ENCODE data around the gene CFDP1. TPM values are rescaled to one million over a fixed set of nuclear protein-coding genes. Genes with fewer than 3 reads are reported as not detected.

The CFDP1 gene
- total and polyA plus RNA-seq, 11 donors: 17.7 to 60.6 (median 25.3) TPM

DNA sequence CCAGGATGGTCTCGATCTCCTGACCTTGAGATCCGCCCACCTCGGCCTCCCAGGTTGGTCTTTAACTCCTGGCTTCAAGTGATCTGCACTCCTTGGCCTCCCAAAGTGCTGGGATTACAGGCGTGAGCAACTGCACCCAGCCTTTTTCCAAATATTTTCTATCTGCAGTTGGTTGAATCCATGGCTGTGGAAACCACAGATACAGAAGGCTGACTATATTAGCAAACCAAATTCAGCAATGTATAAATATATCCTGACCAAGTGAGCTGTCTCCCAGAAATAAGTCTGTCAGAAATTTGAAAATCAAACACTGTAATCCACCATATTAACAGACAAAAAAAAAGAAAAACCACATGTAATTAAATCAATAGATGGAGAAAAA is 9.6 kb downstream of the CFDP1 start:
- Histone ChIP-seq H3K27me3 (no peaks in the 10 kb centered on the region), H3K9me3 (no peaks in the 10 kb centered on the region), H3K4me3 (no peak overlapping the region), H3K36me3 (no peaks in the 10 kb centered on the region), H3K27ac (peak overlapping the region in 5 of 12 donors; percentile 12 to 39 (median 25)), H3K4me1 (peaks cover 0 to 37% (median 24%) of the 10 kb centered on the region in 12 donors)
- DNase-seq: no peak
- ATAC-seq: no peak
- TF ChIP-seq POLR2A (IDR thresholded peaks at IDR 0.05): no peak
- TF ChIP-seq, protein P1, sequence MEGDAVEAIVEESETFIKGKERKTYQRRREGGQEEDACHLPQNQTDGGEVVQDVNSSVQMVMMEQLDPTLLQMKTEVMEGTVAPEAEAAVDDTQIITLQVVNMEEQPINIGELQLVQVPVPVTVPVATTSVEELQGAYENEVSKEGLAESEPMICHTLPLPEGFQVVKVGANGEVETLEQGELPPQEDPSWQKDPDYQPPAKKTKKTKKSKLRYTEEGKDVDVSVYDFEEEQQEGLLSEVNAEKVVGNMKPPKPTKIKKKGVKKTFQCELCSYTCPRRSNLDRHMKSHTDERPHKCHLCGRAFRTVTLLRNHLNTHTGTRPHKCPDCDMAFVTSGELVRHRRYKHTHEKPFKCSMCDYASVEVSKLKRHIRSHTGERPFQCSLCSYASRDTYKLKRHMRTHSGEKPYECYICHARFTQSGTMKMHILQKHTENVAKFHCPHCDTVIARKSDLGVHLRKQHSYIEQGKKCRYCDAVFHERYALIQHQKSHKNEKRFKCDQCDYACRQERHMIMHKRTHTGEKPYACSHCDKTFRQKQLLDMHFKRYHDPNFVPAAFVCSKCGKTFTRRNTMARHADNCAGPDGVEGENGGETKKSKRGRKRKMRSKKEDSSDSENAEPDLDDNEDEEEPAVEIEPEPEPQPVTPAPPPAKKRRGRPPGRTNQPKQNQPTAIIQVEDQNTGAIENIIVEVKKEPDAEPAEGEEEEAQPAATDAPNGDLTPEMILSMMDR (IDR thresholded peaks at IDR 0.05): no peak
- 55 to 89% (median 77%) methylated on average over 4 of the region's 4 CpGs for WGBS, 4 donors
- intact Hi-C loops (cut with DNase I): no loop called here

DNA sequence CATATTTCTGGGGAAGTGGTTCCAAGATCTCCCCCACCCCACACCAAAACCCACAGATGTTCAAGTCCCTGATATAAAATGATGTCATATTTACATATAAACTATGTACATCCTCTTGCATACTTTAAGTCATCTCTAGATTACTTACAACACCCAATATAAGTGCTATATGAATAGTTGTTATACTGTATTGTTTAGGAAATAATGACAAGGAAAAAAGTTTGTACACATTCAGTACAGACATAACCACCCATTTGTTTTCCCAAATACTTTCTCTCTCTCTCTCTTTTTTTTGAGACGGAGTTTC is 11.5 kb downstream of the CFDP1 start:
- Histone ChIP-seq H3K27me3 (no peaks in the 10 kb centered on the region), H3K4me3 (no peak overlapping the region), H3K36me3 (no peaks in the 10 kb centered on the region), H3K4me1 (peaks cover 0 to 38% (median 24%) of the 10 kb centered on the region in 12 donors), H3K9me3 (no peaks in the 10 kb centered on the region), H3K27ac (peak overlapping the region in 6 of 12 donors; percentile 46 to 79 (median 59))
- ATAC-seq (no peak), DNase-seq (no peak)
- WGBS, 4 donors: 83 to 100% (median 89%) methylated on average over 1 of the region's 1 CpG
- intact Hi-C loops (cut with DNase I): no loop called here
- TF ChIP-seq, protein P1 (IDR thresholded peaks at IDR 0.05): no peak
- no peak for TF ChIP-seq POLR2A (IDR thresholded peaks at IDR 0.05)

DNA sequence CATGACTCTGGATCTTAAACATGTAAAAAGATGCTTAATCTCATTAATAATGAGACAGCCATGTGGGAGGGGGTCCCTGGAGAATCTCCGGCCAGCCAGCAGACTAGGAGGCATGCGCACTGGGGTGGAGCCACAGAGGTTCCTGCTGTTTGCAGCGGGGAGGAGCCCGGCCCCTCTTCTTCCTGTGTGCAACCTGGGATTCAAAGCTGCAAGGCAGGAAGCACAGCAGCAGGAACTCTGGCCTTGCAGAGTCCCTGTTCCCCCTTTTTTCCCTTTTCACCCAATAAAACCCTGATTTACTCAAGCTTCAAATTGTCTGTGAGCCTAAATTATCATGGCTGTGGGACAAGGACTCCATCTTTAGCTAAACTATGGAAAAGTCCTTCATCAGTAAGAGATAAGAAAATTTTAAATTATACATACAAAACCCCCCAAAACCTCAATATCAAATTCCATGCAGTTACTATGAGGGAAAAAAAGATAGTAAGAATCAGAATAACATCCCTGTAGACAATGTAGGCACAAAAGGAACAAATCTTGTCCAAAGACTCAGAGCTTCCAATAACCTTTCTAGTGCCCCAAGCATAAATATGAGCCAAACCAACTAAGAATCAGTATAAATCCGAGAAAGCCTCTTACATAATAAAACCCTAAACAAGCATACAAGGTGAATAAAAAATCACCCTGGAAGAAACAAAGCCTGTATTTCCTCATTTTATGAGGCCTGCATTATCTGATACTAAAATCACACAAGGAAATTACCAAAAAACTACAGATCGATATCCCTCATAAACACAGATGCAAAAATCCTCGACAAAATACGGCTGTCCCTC is 12.1 kb downstream of the CFDP1 start:
- ATAC-seq: peak; percentile 57 to 95 (median 94)
- WGBS, 4 donors: 30 to 35% (median 32%) methylated on average over 8 of the region's 8 CpGs

DNA sequence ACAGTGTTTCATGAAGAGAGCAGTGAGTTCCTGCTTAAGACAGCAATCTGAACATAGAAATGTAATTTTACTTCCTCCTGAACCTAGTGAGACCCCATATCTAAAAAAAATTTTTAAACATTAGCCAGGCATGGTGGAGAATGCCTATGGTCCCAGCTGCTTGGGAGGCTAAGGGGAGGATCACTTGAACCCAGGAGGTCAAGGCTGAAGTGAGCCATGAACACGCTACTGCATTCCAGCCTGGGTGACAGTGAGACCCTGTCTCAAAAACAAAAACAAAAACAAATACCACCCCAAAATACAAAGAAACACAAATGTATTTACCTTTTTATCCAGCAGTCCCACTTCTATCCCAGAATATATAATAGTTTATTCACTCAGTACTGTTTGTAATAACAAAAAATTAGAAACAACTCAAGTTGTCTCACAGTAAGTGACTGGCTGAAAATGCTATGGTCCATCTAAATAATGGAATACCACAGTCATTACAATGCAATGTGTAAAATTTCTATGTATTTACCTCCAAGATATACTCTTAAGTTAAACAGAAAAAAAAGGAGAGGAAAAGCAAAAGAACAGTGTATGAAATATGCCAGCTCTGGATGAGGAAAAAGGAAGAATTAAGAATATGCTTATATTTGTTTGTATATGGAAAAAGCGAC is 16.3 kb downstream of the CFDP1 start:
- intact Hi-C loops (cut with DNase I): no loop called here
- ATAC-seq: no peak
- 37 to 94% (median 56%) methylated on average over 2 of the region's 2 CpGs for WGBS, 4 donors

More for the DNA sequence above, 12.1 kb downstream of the CFDP1 start:
- peaks cover 0 to 38% (median 24%) of the 10 kb centered on the region in 12 donors for H3K4me1 ChIP-seq
- intact Hi-C loops (cut with DNase I): no loop called here
- peak overlapping the region in 9 of 12 donors; percentile 35 to 79 (median 51) for H3K27ac ChIP-seq
- H3K27me3 ChIP-seq: no peaks in the 10 kb centered on the region
- no peaks in the 10 kb centered on the region for H3K9me3 ChIP-seq
- H3K4me3 ChIP-seq: peak overlapping the region in 4 of 12 donors; percentile 1 to 27 (median 10)
- no peaks in the 10 kb centered on the region for H3K36me3 ChIP-seq
- TF ChIP-seq, protein P1 (IDR thresholded peaks at IDR 0.05): no peak
- no peak for TF ChIP-seq POLR2A (IDR thresholded peaks at IDR 0.05)
- DNase-seq: peak; percentile 88 to 92 (median 90)

More for the DNA sequence above, 16.3 kb downstream of the CFDP1 start:
- H3K4me3 ChIP-seq: no peak overlapping the region
- H3K36me3 ChIP-seq: peaks cover 0 to 25% (median 13%) of the 10 kb centered on the region in 9 donors
- TF ChIP-seq, protein P1 (IDR thresholded peaks at IDR 0.05): no peak
- no peak for TF ChIP-seq POLR2A (IDR thresholded peaks at IDR 0.05)
- peaks cover 0 to 32% (median 21%) of the 10 kb centered on the region in 12 donors for H3K4me1 ChIP-seq
- no peaks in the 10 kb centered on the region for H3K27me3 ChIP-seq
- H3K27ac ChIP-seq: no peak overlapping the region
- no peak for DNase-seq
- H3K9me3 ChIP-seq: no peaks in the 10 kb centered on the region

Measured in heart left ventricle (tissue), 16 donors.